ENCODE results near the gene RASL10A.

RASL10A gene

GRCh38 chr22:29323641-29324040, 8.1 kb upstream of the RASL10A start:
- DNase-seq (ENCODE audit: low read depth, low spot score): no peak

- DNase-seq (ENCODE audit: low read depth, low spot score): no peak
These were observed 5.0 kb upstream of the RASL10A start for GRCh38 chr22:29320546-29320945.

- no peak for DNase-seq (ENCODE audit: low read depth, low spot score)
These were observed 3.6 kb upstream of the RASL10A start for GRCh38 chr22:29319072-29319471.

GRCh38 chr22:29317827-29318454, 2.4 kb upstream of the RASL10A start:
- no peak for DNase-seq (ENCODE audit: low read depth, low spot score)

- DNase-seq (ENCODE audit: low read depth, low spot score): no peak
These were observed 788 bp upstream of the RASL10A start for GRCh38 chr22:29316141-29316828.

GRCh38 chr22:29314537-29315285, 786 bp downstream of the RASL10A start:
- DNase-seq (ENCODE audit: low read depth, low spot score): no peak

- DNase-seq (ENCODE audit: low read depth, low spot score): no peak
These were observed 1.7 kb downstream of the RASL10A start for GRCh38 chr22:29313576-29314466.

- DNase-seq (ENCODE audit: low read depth, low spot score): no peak
These were observed 2.3 kb downstream of the RASL10A start for GRCh38 chr22:29313126-29313575.

GRCh38 chr22:29312218-29313125, 3.0 kb downstream of the RASL10A start:
- DNase-seq (ENCODE audit: low read depth, low spot score): no peak

- no peak for DNase-seq (ENCODE audit: low read depth, low spot score)
These were observed 3.9 kb downstream of the RASL10A start for GRCh38 chr22:29311464-29312217.

GRCh38 chr22:29310863-29311339, 4.6 kb downstream of the RASL10A start:
- DNase-seq (ENCODE audit: low read depth, low spot score): peak; percentile 89

GRCh38 chr22:29310065-29310862, 5.2 kb downstream of the RASL10A start:
- DNase-seq (ENCODE audit: low read depth, low spot score): no peak

GRCh38 chr22:29309332-29310064, 6.0 kb downstream of the RASL10A start:
- no peak for DNase-seq (ENCODE audit: low read depth, low spot score)

- no peak for DNase-seq (ENCODE audit: low read depth, low spot score)
These were observed 6.7 kb downstream of the RASL10A start for GRCh38 chr22:29308791-29309262.

- DNase-seq (ENCODE audit: low read depth, low spot score): no peak
These were observed 7.2 kb downstream of the RASL10A start for GRCh38 chr22:29308148-29308790.

GRCh38 chr22:29307596-29308147, 7.8 kb downstream of the RASL10A start:
- no peak for DNase-seq (ENCODE audit: low read depth, low spot score)

Measured in brain pericyte (primary cell).